GM19452 (cell line): Measurements from ENCODE around the gene DES.

Experiments used
- ATAC-seq: cut with Tn5 transposase; IDR thresholded peaks from one replicate; pipeline ENCODE4 v1.9.1; 2021; ENCODE audit not compliant: unreplicated experiment

DES gene

GRCh38 chr2:219419331-219420197 is 1.4 kb downstream of the DES start:
- no peak for ATAC-seq

- no peak for ATAC-seq
Observed at GRCh38 chr2:219420687-219421086, 2.5 kb downstream of the DES start.

- no peak for ATAC-seq
Observed at GRCh38 chr2:219421323-219421722, 3.1 kb downstream of the DES start.

DNA sequence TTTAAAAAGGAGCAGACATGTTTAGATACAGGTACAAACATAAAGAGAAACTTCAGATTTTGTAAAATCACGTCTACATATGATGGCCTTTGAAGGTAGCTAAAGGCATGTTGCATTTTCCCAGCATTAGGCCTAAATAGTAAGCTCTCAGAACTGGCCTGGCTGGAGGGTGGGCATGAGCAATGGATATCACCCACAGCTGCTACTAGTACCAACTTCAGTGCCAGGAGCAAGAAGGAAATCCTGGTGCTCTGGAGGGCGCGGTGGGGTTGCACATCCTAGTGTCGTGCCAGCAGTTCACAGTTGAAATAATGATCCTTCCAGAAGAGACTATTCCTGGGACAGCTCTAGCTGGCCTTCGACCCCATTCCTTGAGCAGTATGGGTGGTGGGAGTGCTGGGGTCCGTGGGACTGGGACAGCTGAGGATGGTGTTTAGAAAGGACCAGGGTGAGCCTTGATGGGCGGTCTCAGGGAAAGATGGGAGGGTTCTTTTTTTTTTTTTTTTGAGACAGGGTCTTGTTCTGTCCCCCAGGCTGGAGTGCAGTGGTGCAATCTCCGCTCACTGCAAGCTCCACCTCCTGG is 4.9 kb downstream of the DES start:
- no peak for ATAC-seq

GRCh38 chr2:219423652-219424377 is 5.6 kb downstream of the DES start:
- no peak for ATAC-seq

GRCh38 chr2:219425238-219426067 is 7.3 kb downstream of the DES start:
- ATAC-seq: no peak

- ATAC-seq: no peak
Observed at GRCh38 chr2:219426068-219426443, 7.9 kb downstream of the DES start.

DNA sequence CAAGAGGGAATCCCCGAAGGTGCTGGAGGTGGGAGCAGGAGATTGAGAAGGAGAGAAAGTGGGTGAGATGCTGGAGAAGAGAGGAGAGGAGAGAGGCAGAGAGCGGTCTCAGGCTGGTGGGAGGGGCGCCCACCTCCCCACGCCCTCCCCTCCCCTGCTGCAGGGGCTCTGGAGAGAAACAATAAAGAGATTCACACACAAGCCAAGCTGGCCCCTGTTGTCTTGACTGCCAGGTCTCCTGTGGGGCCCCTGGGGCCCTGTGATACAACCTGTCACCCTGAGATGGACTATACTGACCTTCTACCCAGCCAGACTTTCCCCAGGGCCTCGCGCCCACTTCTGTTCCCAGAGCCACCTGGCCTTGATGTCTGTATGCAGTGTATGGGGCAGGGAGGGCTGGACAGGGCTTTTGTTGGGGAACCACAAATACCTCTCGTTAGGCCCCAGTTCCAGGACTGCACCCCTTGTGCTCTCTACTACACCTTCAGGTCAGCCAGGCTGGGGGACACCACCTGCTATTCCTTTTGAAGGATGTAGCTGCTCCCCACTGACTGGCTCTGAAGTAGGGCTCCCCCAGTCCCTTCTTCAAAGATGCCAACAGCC is 8.5 kb downstream of the DES start:
- no peak for ATAC-seq

DNA sequence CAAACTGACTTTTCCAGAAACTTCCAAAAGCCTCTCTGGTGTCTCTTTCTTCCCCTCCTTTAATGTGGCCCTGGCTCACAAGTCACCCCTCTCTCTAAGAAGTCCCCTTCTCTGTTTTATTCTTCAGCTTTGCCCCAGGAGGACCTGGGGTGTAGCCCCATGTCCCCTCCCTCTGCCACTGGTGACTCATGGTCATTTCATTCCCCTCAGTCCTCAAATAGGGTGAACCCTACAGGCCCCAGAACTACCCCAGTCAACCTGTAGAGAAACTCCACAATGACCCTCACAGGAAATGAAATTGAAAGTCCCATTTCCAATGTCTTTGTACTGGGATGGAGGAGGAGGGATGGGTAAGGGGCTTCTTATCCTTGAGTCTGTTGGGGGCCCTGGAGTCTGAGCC is 10.3 kb downstream of the DES start:
- ATAC-seq: no peak

DNA sequence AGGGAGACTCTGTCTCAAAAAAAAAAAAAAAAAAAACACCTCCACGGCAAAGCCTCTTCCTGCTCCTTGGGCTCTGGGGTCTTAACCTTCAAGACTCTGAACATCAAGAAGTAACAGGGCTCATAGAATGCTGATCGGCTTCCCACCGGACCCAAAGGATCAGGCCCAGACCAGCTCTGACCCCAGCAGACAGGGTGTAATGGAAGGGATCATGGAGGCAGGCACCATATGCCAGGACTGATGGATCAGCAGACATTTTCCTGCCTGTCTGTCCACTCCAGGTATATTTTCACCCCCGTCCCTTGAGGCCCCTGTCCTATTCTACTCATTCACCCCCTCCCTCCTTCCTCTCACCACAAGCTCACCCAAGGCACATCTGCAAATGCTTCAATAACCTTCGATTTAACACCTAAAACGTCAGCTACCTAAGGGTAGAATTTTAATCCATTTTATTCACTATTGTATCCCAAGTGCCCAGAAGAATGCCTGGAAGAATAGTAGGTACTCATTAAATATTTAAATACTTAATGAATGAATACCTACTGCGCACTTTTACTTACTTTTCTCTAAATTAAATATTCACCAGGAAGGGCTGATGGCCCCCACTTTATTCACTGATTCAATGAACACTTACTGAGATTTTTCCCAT is 11.9 kb downstream of the DES start:
- no peak for ATAC-seq

DNA sequence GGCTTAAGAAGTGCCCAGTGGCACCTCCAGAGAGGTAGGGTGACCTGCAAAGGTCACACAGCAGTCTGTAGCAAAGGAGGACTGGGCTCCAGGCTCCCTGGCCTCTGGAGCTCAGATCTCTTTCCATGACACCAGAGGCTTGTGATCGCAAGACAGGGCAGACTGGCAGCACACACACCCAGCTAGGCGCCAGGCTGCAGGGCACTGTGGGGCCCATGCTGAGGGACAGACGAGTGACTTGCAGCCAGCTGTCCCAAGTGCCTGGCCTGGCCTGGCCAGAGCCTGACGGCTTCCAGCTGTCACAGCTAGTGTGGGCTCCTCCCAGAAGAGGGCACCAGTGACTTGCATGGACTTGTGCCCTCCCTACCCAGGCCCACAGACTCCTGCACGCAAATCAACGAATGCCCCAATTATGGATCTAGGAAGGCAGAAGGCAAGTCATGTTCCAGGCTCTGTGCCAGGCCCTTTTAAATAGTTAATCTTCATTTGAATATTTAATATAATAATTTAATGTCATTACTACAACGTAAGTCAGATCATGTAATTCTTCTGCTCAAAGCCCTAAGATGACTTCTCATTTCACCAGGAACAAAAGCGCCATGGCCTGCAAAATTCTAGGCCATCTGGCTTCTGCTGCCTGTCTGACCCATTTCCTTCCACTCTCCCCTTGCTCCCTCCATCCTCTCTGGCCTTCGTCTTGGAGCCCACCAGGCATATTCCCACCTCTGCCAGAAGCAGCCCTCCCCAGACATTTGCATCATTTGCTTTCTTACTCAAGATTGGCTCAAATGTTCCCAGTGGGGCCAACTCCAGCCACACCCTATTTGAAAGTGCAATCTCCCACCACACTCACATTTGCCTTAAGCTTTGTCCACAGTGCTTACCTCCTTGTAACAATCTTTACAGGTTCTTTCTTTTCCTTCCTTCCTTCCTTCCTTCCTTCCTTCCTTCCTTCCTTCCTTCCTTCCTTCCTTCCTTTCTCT is 12.7 kb downstream of the DES start:
- ATAC-seq: no peak

DNA sequence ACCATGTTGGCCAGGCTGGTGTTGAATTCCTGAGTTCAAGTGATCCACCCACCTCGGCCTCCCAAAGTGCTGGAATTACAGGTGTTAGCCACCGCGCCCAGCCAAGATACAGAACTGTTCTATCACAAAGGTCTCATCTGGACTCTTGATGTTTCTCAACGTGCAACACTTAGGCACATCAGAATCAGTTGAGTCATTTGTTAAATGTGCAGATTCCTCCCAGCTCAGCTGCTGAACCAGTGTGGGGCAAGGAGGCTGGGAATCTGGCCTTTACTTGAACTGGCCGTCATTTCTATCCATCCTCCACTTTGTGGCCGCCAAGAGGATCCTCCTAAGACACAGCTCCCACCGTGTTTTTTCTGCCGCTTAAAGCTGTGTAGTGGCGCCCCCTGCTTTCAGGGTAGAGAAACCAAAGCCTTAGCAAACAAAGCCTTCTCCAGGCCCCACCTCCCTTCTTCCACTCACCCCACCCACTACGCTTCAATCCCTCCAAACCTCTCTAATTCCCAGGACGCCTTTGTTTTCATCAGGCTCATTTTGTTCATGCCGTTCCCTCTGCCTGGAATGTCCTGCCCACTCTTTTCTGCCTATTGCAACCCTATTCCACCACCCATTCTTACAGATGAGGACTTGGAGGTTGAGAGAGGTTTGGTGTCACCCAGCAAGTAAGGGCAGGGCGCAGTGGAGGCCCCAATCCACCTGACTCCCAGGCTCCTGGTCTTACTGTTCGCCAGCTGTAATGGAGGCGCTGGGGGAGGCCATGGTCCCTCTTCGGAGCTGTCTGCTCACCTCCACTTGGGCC is 15.7 kb downstream of the DES start:
- no peak for ATAC-seq

DNA sequence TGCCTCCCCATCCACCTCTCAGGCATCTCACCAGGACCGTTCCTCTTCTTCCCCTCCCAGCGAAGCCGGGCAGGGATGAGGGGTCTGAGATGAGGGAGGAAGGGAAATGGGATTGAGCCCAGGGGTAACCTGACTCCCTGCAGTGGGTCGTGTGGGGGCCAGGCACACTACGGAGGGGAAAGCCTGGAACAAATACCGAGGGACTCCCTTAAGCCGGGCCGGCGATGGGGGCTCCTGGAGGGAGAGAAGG is 16.2 kb downstream of the DES start:
- no peak for ATAC-seq

GRCh38 chr2:219434718-219435525 is 16.7 kb downstream of the DES start, which contains the start of gene SPEG:
TSS of gene SPEG (plus strand) at chr2:219434843. CDS start at chr2:219434978, 135 bp downstream.
- ATAC-seq: no peak

DNA sequence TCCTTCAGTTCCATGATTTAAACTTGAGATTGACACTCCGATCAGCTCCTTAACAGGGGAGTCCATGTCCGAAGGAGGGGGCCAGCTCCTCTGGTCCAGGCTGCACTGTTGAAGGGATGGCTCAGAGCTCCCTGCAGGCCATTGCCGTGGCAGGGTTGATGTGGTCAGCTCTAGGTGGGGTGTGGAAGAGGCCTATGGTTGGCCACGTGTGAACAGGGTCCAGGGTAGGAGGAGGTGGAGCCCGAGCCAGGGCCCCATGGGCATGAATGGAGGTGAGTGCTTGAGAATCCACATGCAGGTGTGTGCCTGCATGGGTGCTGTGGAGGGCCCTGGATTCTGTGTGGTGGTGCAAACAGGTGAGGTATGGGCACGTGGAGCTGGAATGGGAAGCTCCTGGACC is 17.5 kb downstream of the DES start:
- ATAC-seq: no peak

- no peak for ATAC-seq
Observed at GRCh38 chr2:219436491-219436890, 18.3 kb downstream of the DES start.

GRCh38 chr2:219437141-219437540 is 19.0 kb downstream of the DES start:
- ATAC-seq: no peak
